IMR-90 (cell line): ENCODE data around the gene TUBG2. TPM values are rescaled to one million over a fixed set of nuclear protein-coding genes. Genes with fewer than 3 reads are reported as not detected.

Experiments used
- ATAC-seq: fragments of 200-7000 bp; cut with Tn5 transposase; 2 replicates; pipeline ENCODE4 v1.9.1; 2020; ENCODE audit warnings: low read depth, mild to moderate bottlenecking, moderate library complexity
- BruUV-seq: library from RNA; stranded (reverse); fragments of 400-500 nt; replicated peaks from 2 replicates; lab custom pipeline; 2021; lab: Mats Ljungman, UMichigan
- CTCF ChIA-PET: fragments of 300-600 bp; formaldehyde crosslinking; extraction: SDS; loops from one replicate; lab custom pipeline; 2021; ENCODE audit warnings: antibody characterized with exemption; lab: Yijun Ruan, JAX
- POLR2A ChIA-PET: fragments of 300-600 bp; sonication (Branson Sonifier 250); formaldehyde crosslinking; loops from one replicate; lab custom pipeline; 2022; ENCODE audit warnings: antibody characterized with exemption; ENCODE audit not compliant: unreplicated experiment; lab: Charles Lee
- DNase-seq: peaks from one replicate; pipeline ENCODE4 v3.0.0; 2013
- H2AFZ ChIP-seq: replicated peaks from 2 replicates; pipeline ENCODE3; 2013; ENCODE audit warnings: low read length, mild to moderate bottlenecking; ENCODE audit not compliant: poor library complexity
- H2AK5ac ChIP-seq: 2 replicates; pipeline ENCODE4 v1.6.1; 2013; ENCODE audit warnings: low read depth, low read length, inconsistent platforms
- H2AK9ac ChIP-seq: replicated peaks from 2 replicates; pipeline ENCODE3; 2013; ENCODE audit warnings: mild to moderate bottlenecking, low read depth, low read length, moderate library complexity; ENCODE audit not compliant: poor library complexity
- H2BK120ac ChIP-seq: 2 replicates; pipeline ENCODE4 v1.6.1; 2013; ENCODE audit warnings: low read depth, low read length, inconsistent platforms
- H2BK15ac ChIP-seq: 3 replicates; pipeline ENCODE4 v1.6.1; 2013; ENCODE audit warnings: low read depth, low read length, inconsistent platforms
- H2BK20ac ChIP-seq: 2 replicates; pipeline ENCODE4 v1.6.1; 2013; ENCODE audit warnings: low read depth, mild to moderate bottlenecking, inconsistent platforms, low read length, moderate library complexity
- H2BK5ac ChIP-seq: 2 replicates; pipeline ENCODE4 v1.6.1; 2013; ENCODE audit warnings: mild to moderate bottlenecking, low read depth, low read length, inconsistent platforms; ENCODE audit not compliant: poor library complexity, severe bottlenecking
- H3K14ac ChIP-seq: replicated peaks from 2 replicates; pipeline ENCODE4 v1.6.1; 2013; ENCODE audit warnings: low read depth, low read length, inconsistent platforms
- H3K18ac ChIP-seq: 2 replicates; pipeline ENCODE4 v1.6.1; 2013; ENCODE audit warnings: low read depth, low read length, control low read depth
- H3K23ac ChIP-seq: 2 replicates; pipeline ENCODE4 v1.6.1; 2013; ENCODE audit warnings: low read depth, low read length, inconsistent platforms
- H3K27ac ChIP-seq: 2 replicates; pipeline ENCODE4 v1.5.1; 2013; ENCODE audit warnings: mild to moderate bottlenecking, control low read depth, low read length; ENCODE audit not compliant: insufficient read depth
- H3K27me3 ChIP-seq: 2 replicates; pipeline ENCODE4 v1.6.1; 2013; ENCODE audit warnings: low read length; ENCODE audit not compliant: control insufficient read depth, insufficient read depth
- H3K36me3 ChIP-seq: 2 replicates; pipeline ENCODE4 v1.6.1; 2013; ENCODE audit warnings: low read length, mixed read lengths; ENCODE audit not compliant: control insufficient read depth, insufficient read depth
- H3K4ac ChIP-seq: 2 replicates; pipeline ENCODE4 v1.6.1; 2013; ENCODE audit warnings: low read depth, low read length, inconsistent platforms
- H3K4me1 ChIP-seq: 2 replicates; pipeline ENCODE4 v1.6.1; 2013; ENCODE audit warnings: low read length, mixed read lengths; ENCODE audit not compliant: control insufficient read depth, insufficient read depth
- H3K4me2 ChIP-seq: 2 replicates; pipeline ENCODE4 v1.6.1; 2013; ENCODE audit warnings: low read depth, mild to moderate bottlenecking, control low read depth, low read length, moderate library complexity
- H3K4me3 ChIP-seq: 2 replicates; pipeline ENCODE4 v1.5.1; 2013; ENCODE audit warnings: low read depth, mild to moderate bottlenecking, control low read depth, low read length, moderate library complexity; ENCODE audit not compliant: insufficient read depth
- H3K56ac ChIP-seq: 2 replicates; pipeline ENCODE4 v1.6.1; 2013; ENCODE audit warnings: low read length, inconsistent platforms; ENCODE audit not compliant: insufficient read depth; ENCODE audit errors: extremely low read depth
- H3K79me1 ChIP-seq, 2 experiments: 2 replicates each; pipeline ENCODE4 v1.6.1; 2013; ENCODE audit warnings: low read length in 2 of 2, inconsistent platforms in 1 of 2, low read depth in 1 of 2
- H3K9ac ChIP-seq: 2 replicates; pipeline ENCODE4 v1.6.1; 2013; ENCODE audit warnings: low read depth, low read length, control low read depth
- H3K9me1 ChIP-seq: 2 replicates; pipeline ENCODE4 v1.6.1; 2013; ENCODE audit warnings: low read length, inconsistent platforms; ENCODE audit not compliant: insufficient read depth
- H3K9me3 ChIP-seq: 2 replicates; pipeline ENCODE4 v1.6.1; 2013; ENCODE audit warnings: low read length; ENCODE audit not compliant: control insufficient read depth, insufficient read depth
- H4K20me1 ChIP-seq: 2 replicates; pipeline ENCODE4 v1.6.1; 2013; ENCODE audit warnings: low read length, inconsistent platforms; ENCODE audit not compliant: insufficient read depth
- H4K5ac ChIP-seq: 2 replicates; pipeline ENCODE4 v1.6.1; 2013; ENCODE audit warnings: mild to moderate bottlenecking, low read depth, low read length, control low read depth
- H4K8ac ChIP-seq, 2 experiments: 2 replicates each; pipeline ENCODE4 v1.6.1; 2013; ENCODE audit warnings: low read depth in 2 of 2, low read length in 2 of 2, control low read depth in 1 of 2, inconsistent platforms in 1 of 2
- H4K91ac ChIP-seq: 2 replicates; pipeline ENCODE4 v1.6.1; 2013; ENCODE audit warnings: low read depth, low read length, inconsistent platforms; ENCODE audit not compliant: insufficient read depth
- CHD1 ChIP-seq: IDR thresholded peaks from 2 replicates; pipeline ENCODE4 v1.6.1; 2012; ENCODE audit warnings: low read depth, low read length, improper control_type of control experiment
- FOS ChIP-seq: fragments of 150-350 bp; IDR thresholded peaks from 2 replicates; pipeline ENCODE4 v1.6.1; 2016; ENCODE audit warnings: low read depth, low read length
- MAFK ChIP-seq: IDR thresholded peaks from 2 replicates; pipeline ENCODE4 v1.6.1; 2012; ENCODE audit warnings: low read depth, low read length, improper control_type of control experiment
- MAZ ChIP-seq: IDR thresholded peaks from 2 replicates; pipeline ENCODE4 v1.6.1; 2012; ENCODE audit warnings: low read depth, mild to moderate bottlenecking, low read length, improper control_type of control experiment, moderate library complexity, borderline replicate concordance
- MXI1 ChIP-seq: IDR thresholded peaks from 2 replicates; pipeline ENCODE4 v1.6.1; 2012; ENCODE audit warnings: low read depth, mild to moderate bottlenecking, low read length, moderate library complexity, borderline replicate concordance
- NFE2L2 ChIP-seq: fragments of 150-350 bp; IDR thresholded peaks from 2 replicates; pipeline ENCODE4 v1.6.1; 2016; ENCODE audit warnings: low read depth, mild to moderate bottlenecking, low read length
- RCOR1 ChIP-seq: IDR thresholded peaks from 2 replicates; pipeline ENCODE4 v1.6.1; 2012; ENCODE audit warnings: mild to moderate bottlenecking, low read length, improper control_type of control experiment; ENCODE audit not compliant: insufficient replicate concordance
- RFX5 ChIP-seq: IDR thresholded peaks from 2 replicates; pipeline ENCODE4 v1.8.0; 2012; ENCODE audit warnings: low read depth, mild to moderate bottlenecking, low read length, moderate library complexity
- WGBS, 2 experiments: methylation state at CpG; one replicate each; pipeline versions ENCODE4 v1.1.5 to v1.1.7; 2013; ENCODE audit warnings: missing lambda C conversion rate in 2 of 2; ENCODE audit not compliant: insufficient read length in 1 of 2; ENCODE audit errors: extremely low coverage in 2 of 2; 5-methylcytosine and 5-hydroxymethylcytosine counted together
- dilution Hi-C: fragments of 300-500 bp; cut with HindIII; formaldehyde crosslinking; loops from one replicate; pipeline ENCODE4 v1.14.3; 2018; ENCODE audit warnings: low sequenced_read_pairs; ENCODE audit not compliant: unreplicated experiment
- in situ Hi-C: fragments of 300-500 bp; cut with MboI; formaldehyde crosslinking; loops from 3 replicates; pipeline ENCODE4 v1.14.3; 2019; ENCODE audit warnings: low sequenced_read_pairs, inconsistent platforms, mixed read lengths
- intact Hi-C: fragments of 100-400 bp; cut with micrococcal nuclease; formaldehyde crosslinking; loops from 2 replicates; pipeline ENCODE4 v1.10.0; 2022
- polyA plus RNA-seq, 3 experiments: library from polyadenylated mRNA; depleted of rRNA; stranded (reverse); fragments of >200 nt; gene quantifications; 2 replicates each; pipeline ENCODE4 v1.2.3, GENCODE V29; 2012; ENCODE audit warnings: low replicate concordance in 1 of 3
- total RNA-seq: library from RNA; depleted of rRNA; stranded (reverse); fragments of >200 nt; gene quantifications from 2 replicates; pipeline ENCODE4 v1.2.3, GENCODE V29; 2012
- TF ChIP-seq, protein P1 (sequence below): conservative IDR thresholded peaks from 2 replicates; pipeline ENCODE4 v1.5.1; 2012; ENCODE audit warnings: mild to moderate bottlenecking, low read depth, low read length, improper control_type of control experiment

Gene TUBG2
- total and polyA plus RNA-seq, 2 of the 4 experiments (the other 2 are of a cell fraction), result 3.6 to 24.6 TPM

DNA sequence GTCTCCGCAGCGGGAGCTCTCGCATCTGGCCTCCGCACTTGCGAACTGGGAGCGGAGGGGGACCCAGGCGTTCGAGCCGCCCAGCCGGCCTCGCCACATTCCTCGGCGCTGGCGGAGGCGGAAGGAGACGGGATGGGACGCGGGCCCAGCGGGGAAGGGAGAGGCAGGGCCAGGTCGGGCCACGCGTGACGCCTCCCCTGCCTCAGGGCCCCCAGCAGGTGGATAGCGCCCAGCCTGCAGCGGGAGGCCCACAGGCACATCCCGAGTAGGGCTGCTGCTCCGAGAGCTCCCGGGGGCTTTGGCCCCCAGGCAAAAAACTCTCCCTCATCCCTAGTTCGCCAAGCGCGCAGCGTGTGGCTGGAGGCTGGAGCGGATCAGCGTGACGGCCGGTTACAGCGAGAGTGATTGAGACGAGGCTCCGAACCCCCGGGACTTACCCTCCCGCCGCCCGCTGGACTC is 16.9 kb downstream of the TUBG2 start:
- BruUV-seq, result no TSS peak
- ATAC-seq (0 out of 2 replicates have a peak, but pooled peaks have one; percentile 0), DNase-seq (peak; percentile 45)
- dilution Hi-C loops (no loop called here), intact Hi-C loops (no loop called here), in situ Hi-C loops (loop anchor here (25.0 kb wide), 1 partner anchor 636 kb away; no protein-coding TSS in a partner anchor)
- Histone ChIP-seq H3K36me3 (peaks cover 24% of the 10 kb centered on the region; the same call in 1 of the 2 replicates), H3K4ac (peak overlapping the region; percentile 78), H3K9ac (peak overlapping the region; percentile 81), H2BK5ac (peak overlapping the region; percentile 83), H3K27ac (peak overlapping the region; percentile 90), H2AK5ac (peak overlapping the region; percentile 74), H4K8ac (no peak overlapping the region; a peak in 1 of 4 replicates), H3K9me1 (peaks cover 12% of the 10 kb centered on the region), H4K5ac (no peak overlapping the region), H2AK9ac (peak overlapping the region; percentile 71), H2BK20ac (no peak overlapping the region), H2AFZ (peak overlapping the region; percentile 92), H2BK120ac (peak overlapping the region; percentile 17; the same call in 1 of the 2 replicates), H4K20me1 (peaks cover 34% of the 10 kb centered on the region), H3K56ac (peak overlapping the region; percentile 79; the same call in 1 of the 2 replicates), H3K9me3 (no peaks in the 10 kb centered on the region), H3K4me1 (peaks cover 34% of the 10 kb centered on the region), H3K18ac (no peak overlapping the region; the same call in 1 of the 2 replicates), H3K79me1 (peaks cover 12 to 72% of the 10 kb centered on the region in 2 experiments; a peak in 3 of 4 replicates), H3K27me3 (no peaks in the 10 kb centered on the region), H3K23ac (peak overlapping the region; percentile 94), H2BK15ac (no peak overlapping the region), H3K4me3 (peak overlapping the region; percentile 82), H3K14ac (peak overlapping the region; percentile 83), H3K4me2 (peak overlapping the region; percentile 79), H4K91ac (peak overlapping the region; percentile 18)
- WGBS, 2 experiments, result 1% methylated on average over 24 of the region's 43 CpGs; no CpG with 5 or more reads in 1 of the 2 experiments
- TF ChIP-seq RFX5 (no peak), NFE2L2 (no peak), CHD1 (no peak), MXI1 (peak; percentile 63), MAZ (peak; percentile 46; the same call in 1 of the 2 replicates), MAFK (no peak), RCOR1 (peak; percentile 10), FOS (no peak)
- TF ChIP-seq, protein P1, sequence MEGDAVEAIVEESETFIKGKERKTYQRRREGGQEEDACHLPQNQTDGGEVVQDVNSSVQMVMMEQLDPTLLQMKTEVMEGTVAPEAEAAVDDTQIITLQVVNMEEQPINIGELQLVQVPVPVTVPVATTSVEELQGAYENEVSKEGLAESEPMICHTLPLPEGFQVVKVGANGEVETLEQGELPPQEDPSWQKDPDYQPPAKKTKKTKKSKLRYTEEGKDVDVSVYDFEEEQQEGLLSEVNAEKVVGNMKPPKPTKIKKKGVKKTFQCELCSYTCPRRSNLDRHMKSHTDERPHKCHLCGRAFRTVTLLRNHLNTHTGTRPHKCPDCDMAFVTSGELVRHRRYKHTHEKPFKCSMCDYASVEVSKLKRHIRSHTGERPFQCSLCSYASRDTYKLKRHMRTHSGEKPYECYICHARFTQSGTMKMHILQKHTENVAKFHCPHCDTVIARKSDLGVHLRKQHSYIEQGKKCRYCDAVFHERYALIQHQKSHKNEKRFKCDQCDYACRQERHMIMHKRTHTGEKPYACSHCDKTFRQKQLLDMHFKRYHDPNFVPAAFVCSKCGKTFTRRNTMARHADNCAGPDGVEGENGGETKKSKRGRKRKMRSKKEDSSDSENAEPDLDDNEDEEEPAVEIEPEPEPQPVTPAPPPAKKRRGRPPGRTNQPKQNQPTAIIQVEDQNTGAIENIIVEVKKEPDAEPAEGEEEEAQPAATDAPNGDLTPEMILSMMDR, result no peak
- ChIA-PET POLR2A (no interaction called here), CTCF (interaction anchor here (0.6 kb wide), 3 partner anchors 27 to 819 kb away, joined by 3 read pairs; no protein-coding TSS in a partner anchor)
